Neural progenitor cell (in vitro differentiated cells): ENCODE measurements around the gene GTF2H2C.
"Not testable (repeated sequence)": the region's sequence is repeated elsewhere in the genome, so short reads cannot be mapped to it uniquely, and the experiment has no call there.

Experiments used
- EZH2phosphoT487 ChIP-seq: fragments of 200-600 bp; sonication (generic); IDR thresholded peaks from 2 replicates; pipeline ENCODE4 v1.6.1; 2017; ENCODE audit warnings: antibody characterized with exemption
- TF ChIP-seq, protein P1 (sequence below): fragments of 200-600 bp; sonication (generic); IDR thresholded peaks from 2 replicates; pipeline ENCODE4 v1.5.1; 2017; ENCODE audit warnings: antibody characterized with exemption, mild to moderate bottlenecking

DNA sequence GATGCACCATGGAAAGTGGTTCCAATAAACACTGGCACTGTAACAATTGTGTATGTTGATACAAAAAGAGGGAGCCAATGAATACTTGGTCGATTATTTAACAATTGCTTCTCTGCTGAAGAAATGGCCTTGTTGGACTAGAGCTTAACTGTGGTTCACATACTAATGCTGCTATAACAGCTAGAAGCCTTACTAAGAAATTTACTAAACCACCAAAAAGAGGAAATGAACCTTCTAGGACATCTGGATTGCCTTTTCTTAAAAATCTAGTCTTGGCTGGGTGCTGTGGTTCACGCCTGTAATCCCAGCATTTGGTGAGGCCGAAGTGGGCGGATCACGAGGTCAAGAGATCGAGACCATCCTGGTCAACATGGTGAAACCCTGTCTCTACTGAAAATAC is 42.0 kb downstream of the GTF2H2C start:
- TF ChIP-seq, protein P1, sequence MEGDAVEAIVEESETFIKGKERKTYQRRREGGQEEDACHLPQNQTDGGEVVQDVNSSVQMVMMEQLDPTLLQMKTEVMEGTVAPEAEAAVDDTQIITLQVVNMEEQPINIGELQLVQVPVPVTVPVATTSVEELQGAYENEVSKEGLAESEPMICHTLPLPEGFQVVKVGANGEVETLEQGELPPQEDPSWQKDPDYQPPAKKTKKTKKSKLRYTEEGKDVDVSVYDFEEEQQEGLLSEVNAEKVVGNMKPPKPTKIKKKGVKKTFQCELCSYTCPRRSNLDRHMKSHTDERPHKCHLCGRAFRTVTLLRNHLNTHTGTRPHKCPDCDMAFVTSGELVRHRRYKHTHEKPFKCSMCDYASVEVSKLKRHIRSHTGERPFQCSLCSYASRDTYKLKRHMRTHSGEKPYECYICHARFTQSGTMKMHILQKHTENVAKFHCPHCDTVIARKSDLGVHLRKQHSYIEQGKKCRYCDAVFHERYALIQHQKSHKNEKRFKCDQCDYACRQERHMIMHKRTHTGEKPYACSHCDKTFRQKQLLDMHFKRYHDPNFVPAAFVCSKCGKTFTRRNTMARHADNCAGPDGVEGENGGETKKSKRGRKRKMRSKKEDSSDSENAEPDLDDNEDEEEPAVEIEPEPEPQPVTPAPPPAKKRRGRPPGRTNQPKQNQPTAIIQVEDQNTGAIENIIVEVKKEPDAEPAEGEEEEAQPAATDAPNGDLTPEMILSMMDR: not testable (repeated sequence)
- not testable (repeated sequence) for TF ChIP-seq EZH2phosphoT487
